Kidney tubule cell (primary cell): Measurements from ENCODE around the gene RAP1GAP2.

Experiments
- DNase-seq: peaks from one replicate; pipeline ENCODE4 v3.0.0-alpha.2; 2018; ENCODE audit warnings: low spot score

RAP1GAP2 gene

GRCh38 chr17:2853283-2854142 lies 57.3 kb downstream of the RAP1GAP2 start:
- DNase-seq = peak; percentile 74

- peak; percentile 48 for DNase-seq
Measured at GRCh38 chr17:2854143-2855055, 58.2 kb downstream of the RAP1GAP2 start.

GRCh38 chr17:2855063-2855600 lies 58.9 kb downstream of the RAP1GAP2 start:
- peak; percentile 59 for DNase-seq

DNA sequence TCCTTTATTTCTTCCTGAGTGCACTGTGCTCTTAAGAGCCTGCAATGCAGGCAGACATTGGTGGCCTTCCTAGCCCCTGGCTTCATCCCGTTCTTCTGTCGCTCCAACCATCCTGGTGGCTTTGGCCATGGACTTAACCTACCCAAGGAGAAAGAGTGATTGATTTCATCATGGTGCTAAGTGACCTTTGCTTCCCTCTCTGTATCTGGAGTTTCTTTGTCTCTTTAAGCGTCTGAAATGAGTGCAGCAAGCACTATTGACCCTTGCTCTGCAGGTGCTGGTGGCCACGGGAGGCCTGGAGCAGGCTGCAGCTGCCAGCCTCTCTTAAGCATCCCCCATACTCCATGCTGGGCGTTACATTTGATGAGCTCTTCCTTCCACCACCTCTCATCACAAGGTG lies 60.5 kb downstream of the RAP1GAP2 start:
- DNase-seq = no peak

GRCh38 chr17:2860045-2860444 lies 63.8 kb downstream of the RAP1GAP2 start:
- no peak for DNase-seq

DNA sequence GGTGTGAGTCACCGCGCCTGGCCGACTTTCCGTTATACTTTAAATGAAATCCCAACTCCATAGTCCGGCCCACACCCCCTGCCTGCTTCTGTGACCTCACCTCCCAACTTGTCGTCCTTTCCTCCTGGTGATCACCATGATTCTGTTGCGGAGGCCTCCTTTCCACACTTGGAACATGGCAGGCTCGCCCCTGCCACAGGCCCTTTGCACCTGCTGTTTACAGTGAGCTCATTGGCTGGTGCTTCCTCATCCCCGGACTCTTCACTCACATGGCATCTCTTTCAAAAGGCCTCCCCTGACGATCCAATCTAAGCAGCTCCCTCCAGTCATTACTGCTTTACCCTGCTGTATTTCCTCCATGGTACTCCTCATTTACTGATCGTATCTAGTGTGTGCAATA lies 64.6 kb downstream of the RAP1GAP2 start:
- DNase-seq = no peak

GRCh38 chr17:2862197-2862596 lies 66.0 kb downstream of the RAP1GAP2 start:
- DNase-seq = no peak

DNA sequence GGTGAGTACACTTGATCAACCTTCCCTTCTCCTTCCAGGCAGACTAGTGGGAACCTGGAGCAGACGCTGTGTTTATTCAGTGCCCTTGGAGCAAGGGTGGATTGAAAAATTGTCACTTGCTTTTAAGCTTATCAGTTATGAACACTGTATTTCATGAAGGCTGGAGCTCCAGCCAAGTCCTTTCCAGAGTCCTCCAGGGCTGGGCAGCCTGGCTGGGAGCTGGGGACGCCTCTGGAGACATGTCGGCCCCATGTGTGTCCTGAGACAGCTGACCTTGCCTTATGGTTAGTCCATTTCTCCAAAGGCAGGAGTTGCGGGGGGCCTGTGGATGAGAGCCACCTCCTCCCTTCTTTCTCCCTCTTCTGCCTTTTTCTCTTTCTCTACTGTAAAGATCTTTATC lies 67.0 kb downstream of the RAP1GAP2 start:
- no peak for DNase-seq

GRCh38 chr17:2865228-2865627 lies 69.0 kb downstream of the RAP1GAP2 start:
- no peak for DNase-seq

GRCh38 chr17:2867441-2868424 lies 71.5 kb downstream of the RAP1GAP2 start:
- DNase-seq = peak; percentile 82

DNA sequence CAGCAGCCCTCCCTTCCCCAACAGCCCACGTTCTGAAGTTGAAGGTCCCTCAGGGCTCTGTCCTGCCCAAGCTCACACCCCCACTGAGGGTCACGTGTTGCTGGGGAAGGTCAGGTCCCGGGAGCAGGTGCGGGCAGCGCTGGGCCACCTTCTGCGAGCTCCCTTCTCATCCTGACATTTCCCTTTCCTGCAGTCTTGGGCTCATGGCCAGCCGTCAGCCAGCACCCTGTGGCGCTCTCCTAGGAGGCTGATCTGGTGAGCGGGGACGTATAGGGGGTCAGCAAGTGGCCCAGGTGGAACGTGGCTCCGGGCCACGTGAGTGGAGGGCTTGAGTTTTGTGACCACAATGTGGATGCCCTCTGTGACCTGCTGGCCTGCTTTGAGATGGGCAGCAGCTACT lies 73.4 kb downstream of the RAP1GAP2 start:
- DNase-seq = no peak

- no peak for DNase-seq
Measured at GRCh38 chr17:2871205-2871604, 75.0 kb downstream of the RAP1GAP2 start.

DNA sequence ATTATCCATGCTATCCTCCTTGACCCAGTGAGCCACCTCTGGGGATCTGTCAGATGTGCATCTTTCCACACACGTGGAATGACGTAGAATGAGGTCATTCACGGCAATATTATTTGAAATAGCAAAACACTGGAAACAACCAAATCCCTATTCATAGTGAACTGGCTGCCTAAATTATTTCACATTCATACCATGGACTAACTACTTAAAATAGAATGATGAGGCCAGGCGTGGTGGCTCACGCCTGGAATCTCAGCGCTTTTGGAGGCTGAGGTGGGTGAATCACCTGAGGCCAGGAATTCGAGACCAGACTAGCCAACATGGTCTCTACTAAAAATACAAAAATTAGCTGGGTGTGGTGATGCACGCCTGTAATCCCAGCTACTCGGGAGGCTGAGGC lies 75.5 kb downstream of the RAP1GAP2 start:
- DNase-seq = peak; percentile 72

- no peak for DNase-seq
Measured at GRCh38 chr17:2872282-2872681, 76.0 kb downstream of the RAP1GAP2 start.

GRCh38 chr17:2874189-2874686 lies 78.0 kb downstream of the RAP1GAP2 start:
- peak; percentile 85 for DNase-seq

DNA sequence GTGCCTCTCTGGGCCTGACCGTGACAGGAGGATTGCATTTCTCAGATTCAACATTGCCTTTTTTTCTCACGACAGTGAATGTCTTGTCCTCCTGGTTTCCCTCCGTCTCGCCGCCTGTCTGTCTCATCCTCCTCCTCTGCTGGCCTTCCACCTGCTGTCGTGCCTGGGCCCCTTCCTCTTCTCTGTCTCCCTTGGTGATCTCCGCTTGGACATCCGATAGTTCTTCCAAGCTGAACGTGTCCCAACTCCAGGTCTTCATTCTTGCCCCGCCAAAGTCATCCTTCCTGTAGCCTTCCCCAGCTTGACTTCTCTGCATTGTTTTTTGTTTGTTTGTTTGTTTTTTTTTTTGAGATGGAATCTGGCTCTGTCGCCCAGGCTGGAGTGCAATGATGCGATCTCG lies 79.4 kb downstream of the RAP1GAP2 start:
- no peak for DNase-seq

GRCh38 chr17:2876467-2876866 lies 80.2 kb downstream of the RAP1GAP2 start:
- DNase-seq = no peak

DNA sequence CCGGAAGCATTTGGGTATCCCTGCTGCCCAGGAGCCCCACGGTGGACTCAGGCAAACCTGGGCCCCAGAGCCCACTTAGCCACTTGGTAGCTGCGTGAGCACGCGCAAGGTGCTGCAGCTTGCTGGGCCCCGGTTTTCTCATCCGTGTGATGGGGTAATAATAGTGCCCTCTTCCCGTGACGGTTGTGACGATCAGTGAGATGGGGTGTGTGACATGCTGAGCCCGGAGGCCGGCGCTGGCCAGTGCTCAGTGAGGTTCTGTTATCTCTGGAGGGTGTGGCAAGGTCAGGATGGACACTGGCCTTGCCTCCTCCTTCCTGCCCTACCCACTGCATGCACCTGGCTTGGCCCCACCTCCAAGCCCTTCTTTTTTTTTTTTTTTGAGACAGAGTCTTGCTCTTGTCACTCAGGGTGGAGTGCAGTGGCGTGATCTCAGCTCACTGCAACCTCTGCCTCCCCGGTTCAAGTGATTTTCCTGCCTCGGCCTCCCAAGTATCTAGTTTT lies 82.6 kb downstream of the RAP1GAP2 start:
- DNase-seq = no peak

DNA sequence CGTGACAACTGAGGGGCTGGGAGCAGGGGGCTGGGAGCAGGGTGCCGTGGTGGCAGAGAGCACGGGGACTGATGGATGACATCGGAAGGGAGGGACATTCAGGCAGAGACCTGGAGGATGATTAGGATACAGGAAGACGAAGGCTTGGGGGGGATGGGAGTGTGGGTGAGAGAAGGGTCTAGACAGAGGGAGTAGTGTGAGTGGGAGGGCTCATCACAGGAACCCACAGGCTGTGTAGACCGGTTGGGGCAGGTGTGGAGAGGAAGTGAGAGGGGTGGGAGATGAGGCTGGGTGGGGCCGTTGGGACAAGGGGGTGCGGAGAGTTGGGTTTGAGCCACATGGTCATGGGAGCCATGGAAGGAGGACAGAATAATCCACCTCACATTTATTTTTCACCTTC lies 83.8 kb downstream of the RAP1GAP2 start:
- no peak for DNase-seq

- no peak for DNase-seq
Measured at GRCh38 chr17:2881295-2881694, 85.1 kb downstream of the RAP1GAP2 start.
